MM.1S (cell line): Measurements from ENCODE around the gene OR8J3.

ENCODE experiments used
- CTCF ChIP-seq: fragments of 300-600 bp; sonication (generic); IDR thresholded peaks from 2 replicates; pipeline ENCODE4 v1.5.1; 2016; ENCODE audit warnings: antibody characterized with exemption, low read length, mixed read lengths
- EZH2phosphoT487 ChIP-seq: fragments of 300-600 bp; sonication (generic); IDR thresholded peaks from 2 replicates; pipeline ENCODE4 v1.6.1; 2018; ENCODE audit warnings: antibody characterized with exemption, low read length

- TF ChIP-seq CTCF (peak; percentile 28; the same call in 1 of the 2 replicates), EZH2phosphoT487 (no peak)
Observed at GRCh38 chr11:56089697-56090096, 50.3 kb downstream of the OR8J3 start.
